Measurements from ENCODE around the gene COX5B. TPM values are rescaled to one million over a fixed set of nuclear protein-coding genes. Genes with fewer than 3 reads are reported as not detected.

Gene COX5B
- total RNA-seq, 1 experiment from 2014 or later = 298 TPM

- POLR2A ChIA-PET = interaction anchor here (0.6 to 1.5 kb wide), 3 partner anchors 12 to 122 kb away, joined by 4 to 12 read pairs (median 4); partner anchors contain the start of gene COX5B
- H3K4me3 ChIP-seq (ENCODE audit: low read depth in 2 of 2, low read length in 2 of 2) = peak overlapping the region; percentile 62 to 77
- peaks cover 14% of the 10 kb centered on the region for H3K4me1 ChIP-seq (ENCODE audit: control insufficient read depth, insufficient read depth, low read length)
- DNase-seq (ENCODE audit: low read depth, low spot score) (no peak), ATAC-seq (no peak)
- no peaks in the 10 kb centered on the region; the same call in 1 of the 2 replicates for H3K36me3 ChIP-seq (ENCODE audit: control insufficient read depth, insufficient read depth, low read length)
- H3K27ac ChIP-seq (ENCODE audit: low read length) = peak overlapping the region; percentile 49
- TF ChIP-seq, protein P1, sequence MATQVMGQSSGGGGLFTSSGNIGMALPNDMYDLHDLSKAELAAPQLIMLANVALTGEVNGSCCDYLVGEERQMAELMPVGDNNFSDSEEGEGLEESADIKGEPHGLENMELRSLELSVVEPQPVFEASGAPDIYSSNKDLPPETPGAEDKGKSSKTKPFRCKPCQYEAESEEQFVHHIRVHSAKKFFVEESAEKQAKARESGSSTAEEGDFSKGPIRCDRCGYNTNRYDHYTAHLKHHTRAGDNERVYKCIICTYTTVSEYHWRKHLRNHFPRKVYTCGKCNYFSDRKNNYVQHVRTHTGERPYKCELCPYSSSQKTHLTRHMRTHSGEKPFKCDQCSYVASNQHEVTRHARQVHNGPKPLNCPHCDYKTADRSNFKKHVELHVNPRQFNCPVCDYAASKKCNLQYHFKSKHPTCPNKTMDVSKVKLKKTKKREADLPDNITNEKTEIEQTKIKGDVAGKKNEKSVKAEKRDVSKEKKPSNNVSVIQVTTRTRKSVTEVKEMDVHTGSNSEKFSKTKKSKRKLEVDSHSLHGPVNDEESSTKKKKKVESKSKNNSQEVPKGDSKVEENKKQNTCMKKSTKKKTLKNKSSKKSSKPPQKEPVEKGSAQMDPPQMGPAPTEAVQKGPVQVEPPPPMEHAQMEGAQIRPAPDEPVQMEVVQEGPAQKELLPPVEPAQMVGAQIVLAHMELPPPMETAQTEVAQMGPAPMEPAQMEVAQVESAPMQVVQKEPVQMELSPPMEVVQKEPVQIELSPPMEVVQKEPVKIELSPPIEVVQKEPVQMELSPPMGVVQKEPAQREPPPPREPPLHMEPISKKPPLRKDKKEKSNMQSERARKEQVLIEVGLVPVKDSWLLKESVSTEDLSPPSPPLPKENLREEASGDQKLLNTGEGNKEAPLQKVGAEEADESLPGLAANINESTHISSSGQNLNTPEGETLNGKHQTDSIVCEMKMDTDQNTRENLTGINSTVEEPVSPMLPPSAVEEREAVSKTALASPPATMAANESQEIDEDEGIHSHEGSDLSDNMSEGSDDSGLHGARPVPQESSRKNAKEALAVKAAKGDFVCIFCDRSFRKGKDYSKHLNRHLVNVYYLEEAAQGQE (IDR thresholded peaks at IDR 0.05; ENCODE audit: insufficient read depth in 1 of 2, low read depth in 2 of 2, low read length in 1 of 2) = no peak
- TF ChIP-seq TCF7L2 (IDR thresholded peaks at IDR 0.05; ENCODE audit: low read depth, low read length) (no peak), SIN3A (IDR thresholded peaks at IDR 0.05; ENCODE audit: borderline replicate concordance, insufficient read depth, low read depth, low read length) (no peak)
- in situ Hi-C loops (cut with HindIII; ENCODE audit: low pct_unique_long_range_greater_than_20kb, low sequenced_read_pairs) (no loop called here), intact Hi-C loops (cut with micrococcal nuclease; ENCODE audit: unreplicated experiment) (no loop called here)
- CTCF ChIA-PET = no interaction called here
- BruUV-seq (replicated peaks) = no TSS peak
- H3K27me3 ChIP-seq (ENCODE audit: control insufficient read depth, insufficient read depth, low read length) = no peaks in the 10 kb centered on the region
- no peaks in the 10 kb centered on the region for H3K9me3 ChIP-seq (ENCODE audit: control insufficient read depth, insufficient read depth, low read depth, low read length)
Measured at GRCh38 chr2:97662386-97662894, 16.6 kb downstream of the COX5B start.

DNA sequence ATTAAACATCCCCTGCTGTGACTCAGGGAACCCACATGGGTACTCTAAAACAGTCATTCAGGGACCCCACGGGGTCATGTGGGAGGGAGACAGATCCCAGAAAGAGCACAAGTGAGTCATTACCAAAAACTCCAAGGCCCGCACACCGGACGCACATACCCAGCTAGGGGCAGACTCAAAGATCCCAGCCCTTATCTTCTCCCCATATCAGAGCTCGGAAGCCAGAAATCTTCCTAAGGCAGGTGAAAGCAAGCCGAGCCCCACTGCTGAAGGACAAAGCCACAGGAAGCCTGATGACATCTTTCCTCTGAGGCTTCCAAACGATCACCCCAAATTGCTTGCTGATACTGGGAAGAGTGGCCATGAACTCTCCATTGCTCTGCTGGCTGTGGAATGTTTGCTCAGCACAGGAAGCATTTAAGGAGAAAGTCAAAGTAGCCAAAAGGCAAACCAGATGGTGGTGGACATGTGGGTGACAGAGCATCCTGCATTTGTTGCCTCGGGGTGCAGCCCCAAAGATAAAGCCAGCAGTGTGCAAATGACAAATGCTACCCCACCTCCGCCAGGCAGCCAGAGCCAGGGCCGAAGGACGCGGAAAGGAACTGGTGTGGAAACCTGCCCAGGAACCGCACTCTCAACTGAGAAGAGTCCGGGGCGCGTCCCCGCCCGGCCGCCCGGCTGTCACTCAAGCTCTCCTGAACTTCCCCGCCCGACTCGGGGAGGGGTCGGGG lies 17.2 kb downstream of the COX5B start:
- no peaks in the 10 kb centered on the region for H3K9me3 ChIP-seq (ENCODE audit: control insufficient read depth, insufficient read depth, low read depth, low read length)
- POLR2A ChIA-PET = interaction anchor here (0.6 to 1.5 kb wide), 3 partner anchors 12 to 122 kb away, joined by 4 to 12 read pairs (median 4); partner anchors contain the start of gene COX5B
- BruUV-seq (replicated peaks) = no TSS peak
- peaks cover 14% of the 10 kb centered on the region for H3K4me1 ChIP-seq (ENCODE audit: control insufficient read depth, insufficient read depth, low read length)
- intact Hi-C loops (cut with micrococcal nuclease; ENCODE audit: unreplicated experiment) = no loop called here
- in situ Hi-C loops (cut with HindIII; ENCODE audit: low pct_unique_long_range_greater_than_20kb, low sequenced_read_pairs) = no loop called here
- CTCF ChIA-PET = interaction anchor here (1.6 kb wide), 1 partner anchor 37 kb away, joined by 5 read pairs; no protein-coding TSS in a partner anchor
- H3K4me3 ChIP-seq (ENCODE audit: low read depth in 2 of 2, low read length in 2 of 2) = peak overlapping the region; percentile 62 to 77
- DNase-seq (ENCODE audit: low read depth, low spot score) (peak; percentile 25), ATAC-seq (peak; percentile 68)
- no peaks in the 10 kb centered on the region; the same call in 1 of the 2 replicates for H3K36me3 ChIP-seq (ENCODE audit: control insufficient read depth, insufficient read depth, low read length)
- TF ChIP-seq SIN3A (IDR thresholded peaks at IDR 0.05; ENCODE audit: borderline replicate concordance, insufficient read depth, low read depth, low read length) (no peak), POLR2AphosphoS5 (IDR thresholded peaks at IDR 0.05; ENCODE audit: low read depth, low read length) (no peak), TCF7L2 (IDR thresholded peaks at IDR 0.05; ENCODE audit: low read depth, low read length) (no peak)
- TF ChIP-seq, protein P1 (IDR thresholded peaks at IDR 0.05; ENCODE audit: insufficient read depth in 1 of 2, low read depth in 2 of 2, low read length in 1 of 2) = no peak
- TF ChIP-seq, protein P2, sequence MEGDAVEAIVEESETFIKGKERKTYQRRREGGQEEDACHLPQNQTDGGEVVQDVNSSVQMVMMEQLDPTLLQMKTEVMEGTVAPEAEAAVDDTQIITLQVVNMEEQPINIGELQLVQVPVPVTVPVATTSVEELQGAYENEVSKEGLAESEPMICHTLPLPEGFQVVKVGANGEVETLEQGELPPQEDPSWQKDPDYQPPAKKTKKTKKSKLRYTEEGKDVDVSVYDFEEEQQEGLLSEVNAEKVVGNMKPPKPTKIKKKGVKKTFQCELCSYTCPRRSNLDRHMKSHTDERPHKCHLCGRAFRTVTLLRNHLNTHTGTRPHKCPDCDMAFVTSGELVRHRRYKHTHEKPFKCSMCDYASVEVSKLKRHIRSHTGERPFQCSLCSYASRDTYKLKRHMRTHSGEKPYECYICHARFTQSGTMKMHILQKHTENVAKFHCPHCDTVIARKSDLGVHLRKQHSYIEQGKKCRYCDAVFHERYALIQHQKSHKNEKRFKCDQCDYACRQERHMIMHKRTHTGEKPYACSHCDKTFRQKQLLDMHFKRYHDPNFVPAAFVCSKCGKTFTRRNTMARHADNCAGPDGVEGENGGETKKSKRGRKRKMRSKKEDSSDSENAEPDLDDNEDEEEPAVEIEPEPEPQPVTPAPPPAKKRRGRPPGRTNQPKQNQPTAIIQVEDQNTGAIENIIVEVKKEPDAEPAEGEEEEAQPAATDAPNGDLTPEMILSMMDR (IDR thresholded peaks at IDR 0.05) = no peak
- no peaks in the 10 kb centered on the region for H3K27me3 ChIP-seq (ENCODE audit: control insufficient read depth, insufficient read depth, low read length)
- peak overlapping the region; percentile 49 for H3K27ac ChIP-seq (ENCODE audit: low read length)

Data from Panc1 (cell line).